Dedifferentiated amniotic fluid mesenchymal stem cell (primary cell): ENCODE data around the gene TRAF1.

Experiments used
- DNase-seq: peaks from one replicate; pipeline ENCODE4 v3.0.0-alpha.2; 2016; ENCODE audit errors: extremely low spot score

The TRAF1 gene

GRCh38 chr9:120924698-120925534 lies 1.7 kb downstream of the TRAF1 start:
- no peak for DNase-seq

- DNase-seq = no peak
Observed at GRCh38 chr9:120923620-120924328, 2.8 kb downstream of the TRAF1 start.

- no peak for DNase-seq
Observed at GRCh38 chr9:120922404-120923195, 4.0 kb downstream of the TRAF1 start.

GRCh38 chr9:120921661-120922181 lies 4.9 kb downstream of the TRAF1 start:
- DNase-seq = no peak

- DNase-seq = no peak
Observed at GRCh38 chr9:120920806-120921178, 5.8 kb downstream of the TRAF1 start.

DNA sequence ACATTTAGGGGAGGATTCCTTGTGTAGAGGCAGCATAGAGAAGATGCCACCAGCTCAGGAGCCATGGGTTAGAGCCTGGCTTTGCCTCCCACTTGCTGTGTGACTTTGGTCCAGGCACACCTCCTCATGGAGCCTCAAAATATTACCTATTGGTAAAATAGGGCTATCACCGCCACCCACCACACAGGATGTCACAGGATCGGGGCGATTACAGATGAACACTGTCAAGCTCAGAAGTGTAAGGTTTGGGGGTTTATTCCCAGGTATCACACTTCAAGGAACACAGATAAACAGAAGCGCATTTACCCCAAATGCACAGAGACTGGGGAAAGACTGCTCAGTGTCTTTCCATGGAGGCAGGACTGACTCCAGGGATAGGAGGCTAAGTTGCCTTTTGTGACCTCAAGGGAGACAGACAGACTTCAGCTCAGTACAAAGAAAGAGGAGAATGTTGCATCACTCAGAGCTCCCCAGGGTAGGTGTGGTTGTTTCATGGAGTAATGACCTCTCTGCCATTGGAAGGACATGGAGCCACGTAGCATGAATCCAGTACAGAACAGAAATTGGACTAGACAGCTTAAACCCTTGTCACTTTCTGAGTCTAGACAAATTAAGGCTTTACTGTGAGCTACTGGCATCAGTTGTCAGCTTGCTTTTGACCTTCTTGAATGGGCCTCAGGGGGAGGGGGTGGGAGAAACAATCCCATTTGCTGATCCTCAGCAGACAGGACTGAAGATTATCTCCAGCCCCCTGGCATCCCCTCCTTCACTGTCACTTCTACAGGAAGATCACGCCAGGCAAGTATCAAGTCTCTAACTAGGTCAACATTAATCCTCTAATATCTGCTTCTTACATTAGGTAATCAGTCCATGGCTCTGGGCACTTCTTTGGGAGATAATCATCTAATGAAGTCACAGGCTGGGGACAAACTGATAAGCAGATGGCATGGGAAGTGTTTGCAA lies 6.5 kb downstream of the TRAF1 start:
- no peak for DNase-seq

- DNase-seq = no peak
Observed at GRCh38 chr9:120918931-120919842, 7.4 kb downstream of the TRAF1 start.

GRCh38 chr9:120917929-120918762 lies 8.4 kb downstream of the TRAF1 start:
- no peak for DNase-seq

DNA sequence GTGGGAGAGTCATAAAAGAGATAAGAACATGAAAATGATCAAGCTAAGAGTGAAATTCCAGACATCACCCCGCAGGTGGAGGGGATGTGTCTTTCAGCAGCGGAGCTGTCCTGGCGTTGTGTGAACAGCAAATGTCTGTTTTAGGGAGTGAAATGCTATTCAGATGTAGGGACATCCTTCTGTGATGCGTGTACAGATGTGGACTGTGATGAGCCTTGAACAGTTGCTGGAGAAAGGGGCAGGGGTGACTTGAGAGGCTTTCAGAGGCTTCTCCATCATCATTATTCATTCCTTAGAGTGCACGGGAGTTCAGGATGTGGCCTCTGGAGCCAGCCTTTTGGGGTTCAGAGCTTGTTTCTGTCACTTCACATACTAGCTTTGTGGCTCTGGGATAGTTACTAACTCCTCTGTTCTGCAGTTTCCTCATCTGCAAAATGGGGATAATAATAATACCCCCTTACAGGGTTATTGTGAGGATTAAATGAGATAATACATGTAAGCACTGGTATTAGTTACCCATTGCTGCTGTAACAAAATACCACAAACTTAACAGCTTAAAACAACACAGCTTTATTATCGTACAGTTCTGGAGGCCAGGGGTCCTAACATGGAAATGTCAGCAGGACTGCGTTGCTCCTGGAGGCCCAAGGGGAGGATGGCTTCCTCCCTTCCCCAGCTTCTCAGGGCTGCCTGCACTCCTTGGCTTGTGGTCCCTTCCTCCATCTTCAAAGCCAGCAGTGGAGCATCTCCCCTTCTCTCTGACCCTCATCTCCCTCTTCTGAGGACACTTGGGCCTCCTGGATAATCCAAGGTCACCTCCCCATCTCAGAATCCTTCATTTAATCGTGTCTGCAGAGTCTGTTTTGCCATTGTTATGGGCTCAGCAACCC lies 9.4 kb downstream of the TRAF1 start:
- DNase-seq = no peak

- DNase-seq = peak; percentile 74
Observed at GRCh38 chr9:120916588-120916987, 10.0 kb downstream of the TRAF1 start.

- DNase-seq = no peak
Observed at GRCh38 chr9:120915854-120916470, 10.6 kb downstream of the TRAF1 start.

GRCh38 chr9:120914953-120915352 lies 11.6 kb downstream of the TRAF1 start:
- DNase-seq = no peak

GRCh38 chr9:120914396-120914795 lies 12.2 kb downstream of the TRAF1 start:
- DNase-seq = no peak

- no peak for DNase-seq
Observed at GRCh38 chr9:120913647-120914264, 12.8 kb downstream of the TRAF1 start.

DNA sequence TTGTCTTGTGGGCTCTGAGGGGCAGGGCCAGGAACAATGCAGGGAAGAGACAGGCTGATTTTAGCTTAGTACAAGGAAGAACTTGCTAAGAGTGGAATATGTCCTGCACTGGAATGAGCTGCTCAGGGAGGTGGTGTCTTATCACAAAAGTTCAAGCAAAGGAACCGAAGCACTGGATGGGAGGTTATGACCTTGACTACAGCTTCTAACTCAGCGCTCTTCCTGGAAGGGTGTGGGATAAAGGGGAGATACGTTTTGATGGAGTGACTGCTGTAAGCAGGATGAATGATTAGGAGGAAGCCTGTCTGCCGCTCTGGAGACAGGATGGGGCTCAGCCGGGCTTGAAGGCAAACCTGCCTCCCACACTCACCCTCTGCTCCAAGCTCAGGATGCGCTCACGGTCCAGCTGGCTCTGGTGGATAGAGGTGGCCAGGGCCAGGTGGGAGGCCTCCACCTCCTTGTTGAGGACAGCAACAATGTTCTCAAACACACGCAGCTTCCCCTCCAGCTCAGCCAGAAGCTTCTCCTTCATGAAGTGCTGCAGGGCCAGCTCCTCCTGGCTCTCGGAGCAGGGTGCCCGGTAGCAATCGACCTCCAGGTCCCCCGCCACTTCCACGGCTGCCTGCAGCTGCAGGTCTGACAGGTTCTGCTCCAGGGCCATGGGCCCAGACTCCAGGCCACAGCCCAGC lies 13.5 kb downstream of the TRAF1 start:
- DNase-seq = no peak

- no peak for DNase-seq
Observed at GRCh38 chr9:120911295-120911837, 15.2 kb downstream of the TRAF1 start.
